Transverse colon (tissue), 3 donors: ENCODE results near the gene SUSD2.

ENCODE experiments used
- POLR2A ChIP-seq: fragments of 450-650 bp; IDR thresholded peaks from one replicate; pipeline ENCODE4 v1.6.1; 2016; ENCODE audit warnings: antibody characterized with exemption, mild to moderate bottlenecking, moderate library complexity
- TF ChIP-seq, protein P1 (sequence below), 5 experiments: fragments of 200-600 bp in 3 of 5; fragments of 450-650 bp in 2 of 5; sonication (generic) in 3 of 5; IDR thresholded peaks; 1 replicate in 2 of 5; 2 replicates in 3 of 5; pipeline ENCODE4 v1.5.1; 2016 to 2017; ENCODE audit warnings: antibody characterized with exemption in 5 of 5, inconsistent platforms in 3 of 5, mild to moderate bottlenecking in 2 of 5, moderate library complexity in 1 of 5

DNA sequence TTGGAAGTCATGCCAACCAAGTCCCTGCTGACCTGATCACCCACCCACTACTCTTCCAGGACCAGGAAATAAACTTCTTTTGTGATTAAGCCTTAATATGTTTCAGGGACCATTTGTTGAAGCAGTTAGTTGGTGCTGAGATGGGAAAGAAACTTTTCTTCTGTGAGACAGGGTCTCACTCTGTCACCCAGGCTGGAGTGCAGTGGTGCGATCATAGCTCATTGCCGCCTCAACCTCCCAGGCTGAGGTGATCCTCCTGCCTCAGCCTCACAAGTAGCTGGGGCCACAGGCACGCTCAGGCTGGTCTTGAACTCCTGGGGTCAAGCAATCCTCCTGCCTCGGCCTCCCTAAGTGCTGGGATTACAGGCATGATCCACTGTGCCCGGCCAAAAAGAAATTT is 10.6 kb downstream of the SUSD2 start:
- TF ChIP-seq, protein P1, sequence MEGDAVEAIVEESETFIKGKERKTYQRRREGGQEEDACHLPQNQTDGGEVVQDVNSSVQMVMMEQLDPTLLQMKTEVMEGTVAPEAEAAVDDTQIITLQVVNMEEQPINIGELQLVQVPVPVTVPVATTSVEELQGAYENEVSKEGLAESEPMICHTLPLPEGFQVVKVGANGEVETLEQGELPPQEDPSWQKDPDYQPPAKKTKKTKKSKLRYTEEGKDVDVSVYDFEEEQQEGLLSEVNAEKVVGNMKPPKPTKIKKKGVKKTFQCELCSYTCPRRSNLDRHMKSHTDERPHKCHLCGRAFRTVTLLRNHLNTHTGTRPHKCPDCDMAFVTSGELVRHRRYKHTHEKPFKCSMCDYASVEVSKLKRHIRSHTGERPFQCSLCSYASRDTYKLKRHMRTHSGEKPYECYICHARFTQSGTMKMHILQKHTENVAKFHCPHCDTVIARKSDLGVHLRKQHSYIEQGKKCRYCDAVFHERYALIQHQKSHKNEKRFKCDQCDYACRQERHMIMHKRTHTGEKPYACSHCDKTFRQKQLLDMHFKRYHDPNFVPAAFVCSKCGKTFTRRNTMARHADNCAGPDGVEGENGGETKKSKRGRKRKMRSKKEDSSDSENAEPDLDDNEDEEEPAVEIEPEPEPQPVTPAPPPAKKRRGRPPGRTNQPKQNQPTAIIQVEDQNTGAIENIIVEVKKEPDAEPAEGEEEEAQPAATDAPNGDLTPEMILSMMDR (IDR thresholded peaks at IDR 0.05): no peak
- TF ChIP-seq POLR2A: no peak
